Naive thymus-derived CD4-positive, alpha-beta T cell (primary cell): Measurements from ENCODE around the gene TMEM72. TPM values are rescaled to one million over a fixed set of nuclear protein-coding genes. Genes with fewer than 3 reads are reported as not detected.

Experiments
- ATAC-seq: fragments of 150-1000 bp; cut with Tn5 transposase; 2 replicates; pipeline ENCODE4 v1.10.0; 2021; ENCODE audit warnings: mild to moderate bottlenecking, moderate library complexity
- CTCF ChIA-PET: fragments of 350-600 bp; sonication (Branson Sonifier 250); formaldehyde crosslinking; loops from one replicate; lab custom pipeline; 2021; ENCODE audit warnings: antibody characterized with exemption; lab: Charles Lee
- POLR2A ChIA-PET: fragments of 350-600 bp; sonication (Branson Sonifier 250); formaldehyde crosslinking; loops from one replicate; lab custom pipeline; 2021; ENCODE audit warnings: antibody characterized with exemption, inconsistent platforms; lab: Charles Lee
- DNase-seq, 9 donors: peaks; one replicate each; pipeline versions ENCODE4 v3.0.0 to v3.0.0-alpha.2; 2020 to 2022; ENCODE audit warnings: mixed read lengths in 1 of 9
- H3K27ac ChIP-seq: one replicate; pipeline ENCODE4 v1.7.0; 2013; ENCODE audit warnings: mild to moderate bottlenecking, low read depth, low read length, moderate library complexity
- H3K27me3 ChIP-seq, 2 donors: one replicate each; pipeline ENCODE4 v1.7.0; 2013; ENCODE audit warnings: low read length in 2 of 2, mild to moderate bottlenecking in 2 of 2, moderate library complexity in 2 of 2; ENCODE audit not compliant: control insufficient read depth in 2 of 2, insufficient read depth in 2 of 2
- H3K36me3 ChIP-seq, 3 experiments: 1 replicate in 2 of 3; 2 replicates in 1 of 3; pipeline ENCODE4 v1.7.0; 2013; ENCODE audit warnings: low read length in 3 of 3, mild to moderate bottlenecking in 3 of 3, moderate library complexity in 1 of 3; ENCODE audit not compliant: insufficient read depth in 3 of 3, control insufficient read depth in 2 of 3
- H3K4me1 ChIP-seq, 2 donors: one replicate each; pipeline ENCODE4 v1.7.0; 2013; ENCODE audit warnings: low read length in 2 of 2, mild to moderate bottlenecking in 2 of 2, moderate library complexity in 1 of 2; ENCODE audit not compliant: control insufficient read depth in 2 of 2, insufficient read depth in 2 of 2
- H3K4me3 ChIP-seq: 2 replicates; pipeline ENCODE4 v1.7.0; 2013; ENCODE audit warnings: mild to moderate bottlenecking, low read length
- H3K9me3 ChIP-seq, 3 experiments: 1 replicate in 2 of 3; 2 replicates in 1 of 3; pipeline ENCODE4 v1.7.0; 2013; ENCODE audit warnings: low read length in 3 of 3; ENCODE audit not compliant: control insufficient read depth in 2 of 3
- H3K27ac Mint-ChIP-seq, 9 donors: one replicate each; pipeline ENCODE4 v1.8.0; 2020 to 2022; ENCODE audit warnings: mixed read lengths in 9 of 9, mild to moderate bottlenecking in 8 of 9, moderate library complexity in 5 of 9, inconsistent platforms in 2 of 9
- H3K27me3 Mint-ChIP-seq, 5 donors: one replicate each; pipeline ENCODE4 v1.8.0; 2021 to 2022; ENCODE audit warnings: mixed read lengths in 5 of 5, mild to moderate bottlenecking in 1 of 5
- H3K36me3 Mint-ChIP-seq, 5 donors: one replicate each; pipeline ENCODE4 v1.8.0; 2020 to 2022; ENCODE audit warnings: mixed read lengths in 5 of 5, mild to moderate bottlenecking in 3 of 5, inconsistent platforms in 1 of 5
- H3K4me1 Mint-ChIP-seq, 7 donors: one replicate each; pipeline ENCODE4 v1.8.0; 2020 to 2022; ENCODE audit warnings: mixed read lengths in 7 of 7, mild to moderate bottlenecking in 3 of 7, inconsistent platforms in 1 of 7
- H3K4me3 Mint-ChIP-seq, 10 donors: one replicate each; pipeline ENCODE4 v1.8.0; 2020 to 2022; ENCODE audit warnings: mild to moderate bottlenecking in 10 of 10, mixed read lengths in 10 of 10, moderate library complexity in 6 of 10, inconsistent platforms in 2 of 10
- H3K9me3 Mint-ChIP-seq, 11 donors: one replicate each; pipeline ENCODE4 v1.8.0; 2020 to 2022; ENCODE audit warnings: mixed read lengths in 11 of 11, mild to moderate bottlenecking in 4 of 11, inconsistent platforms in 1 of 11, moderate library complexity in 1 of 11
- intact Hi-C, 2 donors: fragments of 100-400 bp; cut with micrococcal nuclease; formaldehyde crosslinking; loops; one replicate each; pipeline ENCODE4 v1.15.1; 2023
- polyA plus RNA-seq, 2 donors: library from polyadenylated mRNA; unstranded; fragments of 300-500 nt; fragmentation: Illumina TruSeq; gene quantifications; one replicate each; pipeline ENCODE4 v1.2.3, GENCODE V29; 2021
- total RNA-seq, 6 experiments: library from RNA in 5 of 6; stranded (reverse) in 5 of 6; gene quantifications; 1 replicate in 5 of 6; 2 replicates in 1 of 6; pipeline ENCODE4 v1.2.3 and lab custom pipeline; 2021 to 2026

Gene TMEM72
- total and polyA plus RNA-seq, 7 experiments from 2014 or later: not detected

GRCh38 chr10:44972874-44973306 is 61.8 kb downstream of the TMEM72 start:
- Histone ChIP-seq H3K4me3 (no peak overlapping the region), H3K4me1 (peaks cover 12 to 27% of the 10 kb centered on the region in 2 donors), H3K27me3 (no peaks in the 10 kb centered on the region), H3K27ac (no peak overlapping the region), H3K36me3 (no peaks in the 10 kb centered on the region), H3K9me3 (no peaks in the 10 kb centered on the region)
- POLR2A ChIA-PET: interaction anchor here (1.2 kb wide), 1 partner anchor 14 kb away, joined by 4 read pairs; the partner anchor contains the start of gene RASSF4
- H3K9me3 Mint-ChIP-seq: peaks cover 0 to 2% (median 0%) of the 10 kb centered on the region in 11 donors
- no peak overlapping the region for H3K27ac Mint-ChIP-seq
- peaks cover 0 to 3% (median 0%) of the 10 kb centered on the region in 5 donors for H3K36me3 Mint-ChIP-seq
- intact Hi-C loops: loop anchor here in 1 of 2 donors (5.0 kb wide), 1 partner anchor 1301 kb away; no protein-coding TSS in a partner anchor
- CTCF ChIA-PET: interaction anchor here (0.5 to 2.5 kb wide), 4 partner anchors 9 to 104 kb away, joined by 3 to 21 read pairs (median 4); no protein-coding TSS in a partner anchor
- ATAC-seq (no peak), DNase-seq (no peak)
- no peaks in the 10 kb centered on the region for H3K27me3 Mint-ChIP-seq
- H3K4me1 Mint-ChIP-seq: peaks cover 12 to 37% (median 25%) of the 10 kb centered on the region in 7 donors
- no peak overlapping the region for H3K4me3 Mint-ChIP-seq

- Histone ChIP-seq H3K9me3 (no peaks in the 10 kb centered on the region), H3K4me3 (no peak overlapping the region), H3K4me1 (peaks cover 11 to 21% of the 10 kb centered on the region in 2 donors), H3K27ac (no peak overlapping the region), H3K36me3 (no peaks in the 10 kb centered on the region), H3K27me3 (no peaks in the 10 kb centered on the region)
- CTCF ChIA-PET: interaction anchor here (0.5 to 2.5 kb wide), 4 partner anchors 10 to 105 kb away, joined by 3 to 21 read pairs (median 4); no protein-coding TSS in a partner anchor
- POLR2A ChIA-PET: interaction anchor here (1.2 kb wide), 1 partner anchor 14 kb away, joined by 4 read pairs; the partner anchor contains the start of gene RASSF4
- peaks cover 0 to 3% (median 0%) of the 10 kb centered on the region in 5 donors for H3K36me3 Mint-ChIP-seq
- peak overlapping the region in 1 of 9 donors; percentile 83 for H3K27ac Mint-ChIP-seq
- ATAC-seq (no peak), DNase-seq (no peak)
- H3K4me3 Mint-ChIP-seq: peak overlapping the region in 1 of 10 donors; percentile 72
- H3K9me3 Mint-ChIP-seq: peaks cover 0 to 2% (median 0%) of the 10 kb centered on the region in 11 donors
- H3K4me1 Mint-ChIP-seq: peaks cover 7 to 37% (median 25%) of the 10 kb centered on the region in 7 donors
- H3K27me3 Mint-ChIP-seq: no peaks in the 10 kb centered on the region
- intact Hi-C loops: loop anchor here (1.0 to 5.0 kb wide), 3 partner anchors 14 to 1301 kb away; partner anchors contain the start of genes RASSF4 (in 1 of the 2) and ZNF22 (in 1 of the 2)
Measured at GRCh38 chr10:44973323-44974081, 62.4 kb downstream of the TMEM72 start.

GRCh38 chr10:44974082-44974627 is 63.0 kb downstream of the TMEM72 start:
- peaks cover under 1 to 37% (median 22%) of the 10 kb centered on the region in 7 donors for H3K4me1 Mint-ChIP-seq
- ChIA-PET POLR2A (no interaction called here), CTCF (interaction anchor here (1.8 to 2.5 kb wide), 2 partner anchors 11 to 42 kb away, joined by 4 to 21 read pairs; no protein-coding TSS in a partner anchor)
- Histone ChIP-seq H3K27ac (no peak overlapping the region), H3K27me3 (no peaks in the 10 kb centered on the region), H3K4me1 (peaks cover 10 to 14% of the 10 kb centered on the region in 2 donors), H3K4me3 (peak overlapping the region; percentile 52), H3K36me3 (no peaks in the 10 kb centered on the region), H3K9me3 (no peaks in the 10 kb centered on the region)
- intact Hi-C loops: loop anchor here (1.0 to 5.0 kb wide), 3 partner anchors 15 to 1302 kb away; partner anchors contain the start of genes RASSF4 (in 1 of the 2) and ZNF22 (in 1 of the 2)
- peak overlapping the region in 3 of 9 donors; percentile 28 to 83 (median 53) for H3K27ac Mint-ChIP-seq
- no peaks in the 10 kb centered on the region for H3K9me3 Mint-ChIP-seq
- H3K27me3 Mint-ChIP-seq: no peaks in the 10 kb centered on the region
- no peaks in the 10 kb centered on the region for H3K36me3 Mint-ChIP-seq
- peak overlapping the region in 9 of 10 donors; percentile 63 to 81 (median 72) for H3K4me3 Mint-ChIP-seq
- DNase-seq: no peak
- ATAC-seq: no peak

GRCh38 chr10:44974628-44975430 is 63.7 kb downstream of the TMEM72 start:
- Mint-ChIP-seq H3K36me3 (no peaks in the 10 kb centered on the region), H3K27ac (peak overlapping the region in 5 of 9 donors; percentile 4 to 83 (median 31)), H3K9me3 (no peaks in the 10 kb centered on the region), H3K27me3 (no peaks in the 10 kb centered on the region), H3K4me3 (peak overlapping the region; percentile 63 to 81 (median 72)), H3K4me1 (peaks cover 0 to 39% (median 22%) of the 10 kb centered on the region in 7 donors)
- DNase-seq (peak; percentile 26 to 83 (median 68)), ATAC-seq (peak; percentile 93)
- Histone ChIP-seq H3K27ac (no peak overlapping the region), H3K4me1 (peaks cover 10 to 11% of the 10 kb centered on the region in 2 donors), H3K4me3 (peak overlapping the region; percentile 52), H3K9me3 (no peaks in the 10 kb centered on the region), H3K36me3 (no peaks in the 10 kb centered on the region), H3K27me3 (no peaks in the 10 kb centered on the region)
- ChIA-PET CTCF (interaction anchor here (1.8 to 2.9 kb wide), 3 partner anchors 12 to 43 kb away, joined by 4 to 24 read pairs (median 21); no protein-coding TSS in a partner anchor), POLR2A (no interaction called here)
- intact Hi-C loops: loop anchor here (1.0 to 5.0 kb wide), 5 partner anchors 16 to 1303 kb away; partner anchors contain the start of genes RASSF4 (in 2 of the 2) and ZNF22 (in 1 of the 2)

- Mint-ChIP-seq H3K4me3 (peak overlapping the region in 8 of 10 donors; percentile 29 to 63 (median 44)), H3K27me3 (no peaks in the 10 kb centered on the region), H3K27ac (peak overlapping the region in 1 of 9 donors; percentile 74), H3K36me3 (no peaks in the 10 kb centered on the region), H3K9me3 (no peaks in the 10 kb centered on the region), H3K4me1 (peaks cover 0 to 42% (median 22%) of the 10 kb centered on the region in 7 donors)
- Histone ChIP-seq H3K4me1 (peaks cover 10 to 11% of the 10 kb centered on the region in 2 donors), H3K4me3 (no peak overlapping the region), H3K9me3 (no peaks in the 10 kb centered on the region), H3K27me3 (no peaks in the 10 kb centered on the region), H3K36me3 (no peaks in the 10 kb centered on the region), H3K27ac (no peak overlapping the region)
- CTCF ChIA-PET: interaction anchor here (2.9 kb wide), 1 partner anchor 42 kb away, joined by 24 read pairs; no protein-coding TSS in a partner anchor
- ATAC-seq: no peak
- intact Hi-C loops: loop anchor here (1.0 to 2.0 kb wide), 4 partner anchors 16 to 96 kb away; partner anchors contain the start of genes RASSF4 (in 1 of the 2) and ZNF22 (in 1 of the 2)
- DNase-seq: no peak
- POLR2A ChIA-PET: no interaction called here
Measured at GRCh38 chr10:44975431-44976331, 64.5 kb downstream of the TMEM72 start.
